B cell (primary cell): ENCODE measurements around the gene AVP. TPM values are rescaled to one million over a fixed set of nuclear protein-coding genes. Genes with fewer than 3 reads are reported as not detected.

Experiments used
- ATAC-seq: fragments of 200-7000 bp; cut with Tn5 transposase; one replicate; pipeline ENCODE4 v1.10.0; 2021; ENCODE audit warnings: low read depth, mild to moderate bottlenecking, moderate number of reproducible peaks, moderate library complexity
- CTCF ChIA-PET: fragments of 350-600 bp; sonication (Branson Sonifier 250); formaldehyde crosslinking; loops from one replicate; lab custom pipeline; 2021; ENCODE audit warnings: antibody characterized with exemption, inconsistent platforms; lab: Charles Lee
- POLR2A ChIA-PET: fragments of 350-600 bp; sonication (Branson Sonifier 250); formaldehyde crosslinking; loops from one replicate; lab custom pipeline; 2021; ENCODE audit warnings: antibody characterized with exemption; lab: Charles Lee
- DNase-seq: peaks from one replicate; pipeline ENCODE4 v3.0.0; 2013
- H2AFZ ChIP-seq: 2 replicates; pipeline ENCODE4 v1.6.1; 2012; ENCODE audit warnings: mild to moderate bottlenecking, low read depth, low read length; ENCODE audit not compliant: insufficient read depth, poor library complexity, severe bottlenecking
- H3K27ac ChIP-seq, 2 donors: 1 replicate in 1 of 2; 2 replicates in 1 of 2; pipeline ENCODE4 v1.5.1; 2012 to 2013; ENCODE audit warnings: low read length in 2 of 2, mild to moderate bottlenecking in 2 of 2, moderate library complexity in 1 of 2
- H3K27me3 ChIP-seq, 4 experiments: fragments of 200-600 bp in 1 of 4; sonication (generic) in 1 of 4; replicated peaks in 1 of 4; 1 replicate in 2 of 4; 2 replicates in 2 of 4; pipeline versions ENCODE4 v1.6.1 to v1.7.0; 2013 to 2016; ENCODE audit warnings: low read length in 3 of 4, mild to moderate bottlenecking in 2 of 4, mixed read lengths in 1 of 4, moderate library complexity in 1 of 4; ENCODE audit not compliant: insufficient read depth in 4 of 4, control insufficient read depth in 3 of 4; ENCODE audit errors: control extremely low read depth in 1 of 4
- H3K36me3 ChIP-seq, 2 experiments: replicated peaks in 1 of 2; 1 replicate in 1 of 2; 2 replicates in 1 of 2; pipeline versions ENCODE4 v1.6.1 to v1.7.1; 2013; ENCODE audit warnings: low read length in 1 of 2; ENCODE audit not compliant: insufficient read depth in 2 of 2, control insufficient read depth in 1 of 2; ENCODE audit errors: control extremely low read depth in 1 of 2, extremely low read depth in 1 of 2
- H3K4me1 ChIP-seq, 2 donors: fragments of 200-600 bp in 1 of 2; sonication (generic) in 1 of 2; 1 replicate in 1 of 2; 2 replicates in 1 of 2; pipeline versions ENCODE4 v1.5.1 to v1.6.1; 2013 to 2017; ENCODE audit warnings: low read length in 2 of 2; ENCODE audit not compliant: control insufficient read depth in 2 of 2, insufficient read depth in 2 of 2
- H3K4me2 ChIP-seq: replicated peaks from 2 replicates; pipeline ENCODE3; 2012; ENCODE audit warnings: mild to moderate bottlenecking, low read depth, low read length; ENCODE audit not compliant: poor library complexity, severe bottlenecking
- H3K4me3 ChIP-seq, 5 experiments: fragments of 200-600 bp in 1 of 5; sonication (generic) in 1 of 5; 1 replicate in 3 of 5; 2 replicates in 2 of 5; pipeline versions ENCODE4 v1.5.1 to v1.7.0; 2011 to 2016; ENCODE audit warnings: low read length in 4 of 5, mild to moderate bottlenecking in 4 of 5, low read depth in 2 of 5, control low read depth in 1 of 5, moderate library complexity in 1 of 5; ENCODE audit not compliant: insufficient read depth in 1 of 5; ENCODE audit errors: control extremely low read depth in 1 of 5, extremely low read depth in 1 of 5
- H3K79me2 ChIP-seq: fragments of 200-600 bp; sonication (generic); one replicate; pipeline ENCODE4 v1.6.0; 2016; ENCODE audit warnings: low read length; ENCODE audit not compliant: control insufficient read depth, insufficient read depth
- H3K9ac ChIP-seq: fragments of 200-600 bp; sonication (generic); 2 replicates; pipeline ENCODE4 v1.6.1; 2017; ENCODE audit warnings: mild to moderate bottlenecking, low read length, moderate library complexity
- H3K9me3 ChIP-seq, 3 donors: one replicate each; pipeline versions ENCODE4 v1.6.1 to v1.7.1; 2013; ENCODE audit warnings: low read length in 2 of 3; ENCODE audit not compliant: control insufficient read depth in 2 of 3, insufficient read depth in 1 of 3; ENCODE audit errors: control extremely low read depth in 1 of 3
- H4K20me1 ChIP-seq: 2 replicates; pipeline ENCODE4 v1.6.0; 2012; ENCODE audit warnings: mild to moderate bottlenecking, low read length; ENCODE audit not compliant: insufficient read depth, control insufficient read depth, poor library complexity, severe bottlenecking
- H3K27ac Mint-ChIP-seq: one replicate; pipeline ENCODE4 v1.8.0; 2021; ENCODE audit warnings: mixed read lengths
- H3K27me3 Mint-ChIP-seq: one replicate; pipeline ENCODE4 v1.8.0; 2021; ENCODE audit warnings: mixed read lengths
- H3K4me1 Mint-ChIP-seq: one replicate; pipeline ENCODE4 v1.8.0; 2021; ENCODE audit warnings: mixed read lengths
- H3K4me3 Mint-ChIP-seq: one replicate; pipeline ENCODE4 v1.8.0; 2021; ENCODE audit warnings: mixed read lengths
- H3K9me3 Mint-ChIP-seq: one replicate; pipeline ENCODE4 v1.8.0; 2022; ENCODE audit warnings: mixed read lengths; ENCODE audit not compliant: insufficient read depth
- CTCF ChIP-seq: fragments of 200-600 bp; IDR thresholded peaks from one replicate; pipeline ENCODE4 v1.8.0; 2022; ENCODE audit warnings: antibody characterized with exemption, mild to moderate bottlenecking
- EZH2 ChIP-seq: IDR thresholded peaks from 2 replicates; pipeline ENCODE4 v1.6.1; 2012; ENCODE audit warnings: borderline replicate concordance, low read depth, mild to moderate bottlenecking, moderate library complexity, low read length; ENCODE audit not compliant: insufficient read depth, poor library complexity, severe bottlenecking
- WGBS: methylation state at CpG from one replicate; pipeline ENCODE4 v1.1.5; 2013; ENCODE audit warnings: missing lambda C conversion rate; ENCODE audit not compliant: insufficient coverage; 5-methylcytosine and 5-hydroxymethylcytosine counted together
- intact Hi-C: fragments of 100-400 bp; cut with micrococcal nuclease; formaldehyde crosslinking; loops from one replicate; pipeline ENCODE4 v1.10.0; 2022
- polyA plus RNA-seq: library from polyadenylated mRNA; depleted of rRNA; stranded (reverse); fragments of >200 nt; gene quantifications from 2 replicates; pipeline ENCODE4 v1.2.3, GENCODE V29; 2012
- total RNA-seq, 2 donors: library from RNA; stranded (reverse); fragments of 120-200 nt in 1 of 2; gene quantifications; 1 replicate in 1 of 2; 2 replicates in 1 of 2; pipeline versions ENCODE4 v1.2.3 to v1.2.4, GENCODE V29; 2013 to 2022

Gene AVP
- total and polyA plus RNA-seq, 2 donors (not counting 1 experiment from before 2014, with no cell fraction given): 4.5 TPM; not detected in 1

- H3K4me3 ChIP-seq: no peak overlapping the region
- no peak overlapping the region for H2AFZ ChIP-seq
- H3K4me1 Mint-ChIP-seq: peaks cover 8% of the 10 kb centered on the region
- TF ChIP-seq CTCF: no peak
- no peak for TF ChIP-seq EZH2
- no peak overlapping the region for H3K4me3 Mint-ChIP-seq
- ChIA-PET CTCF (interaction anchor here (1.1 to 1.6 kb wide), 2 partner anchors 12 to 50 kb away, joined by 3 to 7 read pairs; no protein-coding TSS in a partner anchor), POLR2A (no interaction called here)
- ATAC-seq (no peak), DNase-seq (no peak)
- peaks cover 0 to 3% (median 0%) of the 10 kb centered on the region in 4 experiments for H3K27me3 ChIP-seq
- peaks cover 0 to 6% of the 10 kb centered on the region in 2 experiments for H3K36me3 ChIP-seq
- H3K27ac Mint-ChIP-seq: no peak overlapping the region
- no peak overlapping the region for H3K4me2 ChIP-seq
- H3K27ac ChIP-seq: no peak overlapping the region
- no peaks in the 10 kb centered on the region for H3K79me2 ChIP-seq
- H3K9me3 ChIP-seq: no peaks in the 10 kb centered on the region
- no peaks in the 10 kb centered on the region for H4K20me1 ChIP-seq
- H3K4me1 ChIP-seq: peaks cover 5 to 7% of the 10 kb centered on the region in 2 donors
- intact Hi-C loops: no loop called here
- no peaks in the 10 kb centered on the region for H3K9me3 Mint-ChIP-seq
- peaks cover 4% of the 10 kb centered on the region for H3K27me3 Mint-ChIP-seq
- WGBS: no CpG with 5 or more reads among the region's 3 CpGs
- H3K9ac ChIP-seq: no peak overlapping the region
These were observed 19.0 kb upstream of the AVP start for GRCh38 chr20:3103369-3104032.
